C4-2B (cell line): ENCODE data around the gene VAMP4.

Experiments used
- ZFX ChIP-seq: fragments of 450-650 bp; IDR thresholded peaks from 2 replicates; pipeline ENCODE4 v1.6.1; 2017
- TF ChIP-seq, protein P1 (sequence below): fragments of 450-650 bp; conservative IDR thresholded peaks from 2 replicates; pipeline ENCODE4 v1.5.1; 2017; ENCODE audit warnings: mild to moderate bottlenecking

DNA sequence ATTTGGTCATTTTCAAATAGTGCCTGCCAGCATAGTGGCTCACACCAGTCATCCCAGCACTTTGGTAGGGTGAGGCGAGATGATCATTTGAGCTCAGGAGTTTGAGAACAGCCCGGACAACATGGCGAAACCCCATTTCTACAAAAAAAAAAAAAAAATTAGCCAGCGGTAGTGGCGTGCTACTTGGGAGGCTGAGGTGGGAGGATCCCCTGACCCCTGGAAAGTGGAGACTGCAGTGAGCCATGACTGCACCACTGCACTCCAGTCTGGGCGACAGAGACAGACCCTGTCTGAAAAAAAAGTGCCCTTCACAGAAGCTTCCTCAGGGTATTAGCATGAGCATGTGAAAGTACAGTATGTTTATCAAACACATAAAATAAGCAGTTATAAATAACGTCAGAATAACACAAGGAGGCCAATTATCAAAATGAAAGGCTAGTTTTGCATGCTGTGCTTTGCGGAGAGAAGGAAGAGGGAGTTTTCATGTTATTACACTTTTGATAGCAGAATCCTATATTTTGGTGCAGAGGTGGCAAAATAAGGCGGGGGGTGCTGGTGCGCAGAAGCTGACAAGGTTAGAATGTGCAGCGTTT lies 38.8 kb upstream of the VAMP4 start:
- TF ChIP-seq, protein P1, sequence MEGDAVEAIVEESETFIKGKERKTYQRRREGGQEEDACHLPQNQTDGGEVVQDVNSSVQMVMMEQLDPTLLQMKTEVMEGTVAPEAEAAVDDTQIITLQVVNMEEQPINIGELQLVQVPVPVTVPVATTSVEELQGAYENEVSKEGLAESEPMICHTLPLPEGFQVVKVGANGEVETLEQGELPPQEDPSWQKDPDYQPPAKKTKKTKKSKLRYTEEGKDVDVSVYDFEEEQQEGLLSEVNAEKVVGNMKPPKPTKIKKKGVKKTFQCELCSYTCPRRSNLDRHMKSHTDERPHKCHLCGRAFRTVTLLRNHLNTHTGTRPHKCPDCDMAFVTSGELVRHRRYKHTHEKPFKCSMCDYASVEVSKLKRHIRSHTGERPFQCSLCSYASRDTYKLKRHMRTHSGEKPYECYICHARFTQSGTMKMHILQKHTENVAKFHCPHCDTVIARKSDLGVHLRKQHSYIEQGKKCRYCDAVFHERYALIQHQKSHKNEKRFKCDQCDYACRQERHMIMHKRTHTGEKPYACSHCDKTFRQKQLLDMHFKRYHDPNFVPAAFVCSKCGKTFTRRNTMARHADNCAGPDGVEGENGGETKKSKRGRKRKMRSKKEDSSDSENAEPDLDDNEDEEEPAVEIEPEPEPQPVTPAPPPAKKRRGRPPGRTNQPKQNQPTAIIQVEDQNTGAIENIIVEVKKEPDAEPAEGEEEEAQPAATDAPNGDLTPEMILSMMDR, result no peak
- TF ChIP-seq ZFX, result no peak
